ENCODE measurements around the gene APCS. TPM values are rescaled to one million over a fixed set of nuclear protein-coding genes. Genes with fewer than 3 reads are reported as not detected.

The APCS gene
- total and polyA plus RNA-seq, 9 of the 15 experiments (the other 6 are each of a cell fraction or from before 2014, with no cell fraction given) = 0.29 TPM; not detected in 8

GRCh38 chr1:159554261-159554660, 33.4 kb upstream of the APCS start (continued):
- TF ChIP-seq NFYB (IDR thresholded peaks at IDR 0.05; ENCODE audit: extremely low read depth, insufficient read length) (no peak), RBM25 (IDR thresholded peaks at IDR 0.05; ENCODE audit: low read depth, low read length, severe bottlenecking) (no peak), CREBBP (IDR thresholded peaks at IDR 0.05; ENCODE audit: low read depth, low read length) (no peak), CHD7 (IDR thresholded peaks at IDR 0.05; ENCODE audit: low read depth, low read length) (no peak), PBX2 (CRISPR knock-in tag; IDR thresholded peaks at IDR 0.05; ENCODE audit: low read depth) (no peak), PBX2 (tag; conservative IDR thresholded peaks at IDR 0.05; ENCODE audit: low read depth) (no peak), JUN (IDR thresholded peaks at IDR 0.05; ENCODE audit: borderline replicate concordance, low read depth, low read length) (no peak), JUN (CRISPR knock-in tag; IDR thresholded peaks at IDR 0.05; ENCODE audit: borderline replicate concordance) (no peak)

All from K562 (cell line).